Left ventricle myocardium inferior (tissue), 1 donor: ENCODE data around the gene HELQ. TPM values are rescaled to one million over a fixed set of nuclear protein-coding genes. Genes with fewer than 3 reads are reported as not detected.

Source experiments
- DNase-seq: peaks from one replicate; pipeline ENCODE4 v3.0.0-alpha.2; 2020
- H3K27ac ChIP-seq: fragments of 200-600 bp; replicated peaks from 2 replicates; pipeline ENCODE4 v1.8.0; 2021
- H3K27me3 ChIP-seq: fragments of 200-600 bp; 2 replicates; pipeline ENCODE4 v1.8.0; 2021; ENCODE audit warnings: low read depth
- H3K36me3 ChIP-seq: fragments of 200-600 bp; 2 replicates; pipeline ENCODE4 v1.8.0; 2021
- H3K4me1 ChIP-seq: fragments of 200-600 bp; 2 replicates; pipeline ENCODE4 v1.8.0; 2021
- H3K4me3 ChIP-seq: fragments of 200-600 bp; 2 replicates; pipeline ENCODE4 v1.8.0; 2021; ENCODE audit warnings: mild to moderate bottlenecking, moderate library complexity
- H3K9me3 ChIP-seq: fragments of 200-600 bp; replicated peaks from 2 replicates; pipeline ENCODE4 v1.8.0; 2021
- intact Hi-C: fragments of 100-400 bp; cut with micrococcal nuclease; formaldehyde crosslinking; loops from one replicate; pipeline ENCODE4 v1.11.0; 2022
- total RNA-seq: library from RNA; stranded (reverse); fragmentation: NEBNext Ultra II Directional; extraction: Animal tissue kit (Norgen Biotek cat#: 25700); gene quantifications from one replicate; pipeline ENCODE4 v1.2.1, GENCODE V29; 2021
- TF ChIP-seq, protein P1 (sequence below): fragments of 200-600 bp; IDR thresholded peaks from 2 replicates; pipeline ENCODE4 v1.8.0; 2021; ENCODE audit warnings: antibody characterized with exemption, mild to moderate bottlenecking, borderline replicate concordance
- donor health status: DM: no; HTN: yes; CAD: no; lungs with severe emphysema.

Gene HELQ
- total RNA-seq, 1 donor from 2014 or later, result 14.0 TPM

DNA sequence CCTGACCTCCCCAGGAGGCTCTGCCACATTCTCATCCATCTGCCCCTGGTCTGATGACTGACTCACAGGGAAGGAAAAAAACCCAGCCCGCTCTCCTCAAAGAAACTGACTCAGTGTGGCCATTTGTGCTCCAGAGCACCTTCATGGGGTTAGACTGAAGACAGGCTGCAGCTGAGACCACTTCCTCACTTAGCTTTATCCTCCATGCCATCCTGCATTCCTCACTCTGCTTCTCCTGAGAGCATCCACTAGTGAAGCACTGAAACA lies 85.0 kb downstream of the HELQ start:
- intact Hi-C loops, result no loop called here
- TF ChIP-seq, protein P1, sequence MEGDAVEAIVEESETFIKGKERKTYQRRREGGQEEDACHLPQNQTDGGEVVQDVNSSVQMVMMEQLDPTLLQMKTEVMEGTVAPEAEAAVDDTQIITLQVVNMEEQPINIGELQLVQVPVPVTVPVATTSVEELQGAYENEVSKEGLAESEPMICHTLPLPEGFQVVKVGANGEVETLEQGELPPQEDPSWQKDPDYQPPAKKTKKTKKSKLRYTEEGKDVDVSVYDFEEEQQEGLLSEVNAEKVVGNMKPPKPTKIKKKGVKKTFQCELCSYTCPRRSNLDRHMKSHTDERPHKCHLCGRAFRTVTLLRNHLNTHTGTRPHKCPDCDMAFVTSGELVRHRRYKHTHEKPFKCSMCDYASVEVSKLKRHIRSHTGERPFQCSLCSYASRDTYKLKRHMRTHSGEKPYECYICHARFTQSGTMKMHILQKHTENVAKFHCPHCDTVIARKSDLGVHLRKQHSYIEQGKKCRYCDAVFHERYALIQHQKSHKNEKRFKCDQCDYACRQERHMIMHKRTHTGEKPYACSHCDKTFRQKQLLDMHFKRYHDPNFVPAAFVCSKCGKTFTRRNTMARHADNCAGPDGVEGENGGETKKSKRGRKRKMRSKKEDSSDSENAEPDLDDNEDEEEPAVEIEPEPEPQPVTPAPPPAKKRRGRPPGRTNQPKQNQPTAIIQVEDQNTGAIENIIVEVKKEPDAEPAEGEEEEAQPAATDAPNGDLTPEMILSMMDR, result no peak
- no peak overlapping the region for H3K27ac ChIP-seq
- H3K4me1 ChIP-seq, result no peaks in the 10 kb centered on the region
- no peaks in the 10 kb centered on the region for H3K27me3 ChIP-seq
- no peaks in the 10 kb centered on the region for H3K36me3 ChIP-seq
- DNase-seq, result no peak
- no peaks in the 10 kb centered on the region for H3K9me3 ChIP-seq
- no peak overlapping the region for H3K4me3 ChIP-seq

DNA sequence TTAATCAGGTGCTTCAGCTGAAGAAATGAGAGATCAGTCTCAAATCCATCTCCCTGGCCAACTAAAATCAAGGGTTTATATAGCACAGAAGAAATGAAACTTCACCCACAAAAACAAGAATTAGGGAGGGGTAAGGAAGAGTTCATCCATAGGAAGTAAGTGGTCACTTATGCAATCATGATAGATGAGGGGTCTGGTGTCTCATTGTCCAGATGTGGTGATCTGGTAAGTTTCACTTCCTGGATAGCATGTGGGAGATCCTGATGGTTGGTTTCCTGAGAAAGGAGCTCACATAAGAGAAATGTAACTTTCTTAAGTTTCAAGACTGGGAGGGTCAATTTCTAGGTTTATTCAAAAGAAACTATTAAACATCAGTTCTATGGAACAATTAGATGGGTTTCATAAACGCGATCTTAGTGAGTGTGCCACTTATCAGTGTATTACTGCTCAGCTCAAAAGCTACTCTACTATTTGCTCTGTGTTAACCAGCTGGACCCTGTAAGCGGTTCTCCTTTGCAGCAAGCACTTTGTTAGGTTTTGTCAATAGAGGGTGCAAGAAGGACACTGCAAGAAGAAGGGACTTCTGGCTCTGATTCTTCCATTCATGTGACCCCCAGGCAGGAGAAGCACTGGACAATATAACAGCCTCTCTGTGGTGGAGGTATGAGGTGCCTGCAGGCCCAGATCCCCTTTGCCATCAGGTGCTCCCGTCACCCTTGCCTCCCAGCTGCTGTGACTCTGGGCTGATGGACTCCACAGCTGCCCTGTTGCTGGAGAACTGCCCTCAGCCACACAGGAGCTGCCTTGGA lies 85.6 kb downstream of the HELQ start:
- H3K4me1 ChIP-seq, result no peaks in the 10 kb centered on the region
- TF ChIP-seq, protein P1, result no peak
- intact Hi-C loops, result no loop called here
- H3K27ac ChIP-seq, result no peak overlapping the region
- H3K9me3 ChIP-seq, result no peaks in the 10 kb centered on the region
- H3K27me3 ChIP-seq, result no peaks in the 10 kb centered on the region
- no peak for DNase-seq
- H3K36me3 ChIP-seq, result no peaks in the 10 kb centered on the region
- H3K4me3 ChIP-seq, result no peak overlapping the region

DNA sequence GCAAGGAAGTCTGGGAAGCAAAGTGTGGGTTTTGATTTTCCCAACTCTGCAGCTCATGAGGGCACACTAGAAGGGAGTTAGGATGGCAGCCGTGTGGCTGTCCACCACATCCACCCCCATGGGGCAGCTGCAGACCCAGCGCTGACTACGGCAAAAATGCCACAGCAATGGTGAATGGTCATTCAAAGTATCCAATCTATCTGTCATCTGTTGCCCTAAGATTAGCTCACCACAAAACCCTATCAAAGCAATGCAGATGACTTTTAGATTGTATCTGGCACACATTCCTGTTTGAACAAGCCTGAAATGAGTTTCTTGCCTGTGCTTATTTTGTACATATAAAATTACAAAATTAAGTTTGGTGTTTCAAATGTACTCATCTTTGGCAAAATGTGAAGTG lies 91.3 kb downstream of the HELQ start:
- H3K4me3 ChIP-seq, result no peak overlapping the region
- TF ChIP-seq, protein P1, result no peak
- H3K9me3 ChIP-seq, result no peaks in the 10 kb centered on the region
- no peaks in the 10 kb centered on the region for H3K36me3 ChIP-seq
- no peak for DNase-seq
- no peaks in the 10 kb centered on the region for H3K27me3 ChIP-seq
- H3K4me1 ChIP-seq, result no peaks in the 10 kb centered on the region
- H3K27ac ChIP-seq, result no peak overlapping the region
- intact Hi-C loops, result no loop called here

DNA sequence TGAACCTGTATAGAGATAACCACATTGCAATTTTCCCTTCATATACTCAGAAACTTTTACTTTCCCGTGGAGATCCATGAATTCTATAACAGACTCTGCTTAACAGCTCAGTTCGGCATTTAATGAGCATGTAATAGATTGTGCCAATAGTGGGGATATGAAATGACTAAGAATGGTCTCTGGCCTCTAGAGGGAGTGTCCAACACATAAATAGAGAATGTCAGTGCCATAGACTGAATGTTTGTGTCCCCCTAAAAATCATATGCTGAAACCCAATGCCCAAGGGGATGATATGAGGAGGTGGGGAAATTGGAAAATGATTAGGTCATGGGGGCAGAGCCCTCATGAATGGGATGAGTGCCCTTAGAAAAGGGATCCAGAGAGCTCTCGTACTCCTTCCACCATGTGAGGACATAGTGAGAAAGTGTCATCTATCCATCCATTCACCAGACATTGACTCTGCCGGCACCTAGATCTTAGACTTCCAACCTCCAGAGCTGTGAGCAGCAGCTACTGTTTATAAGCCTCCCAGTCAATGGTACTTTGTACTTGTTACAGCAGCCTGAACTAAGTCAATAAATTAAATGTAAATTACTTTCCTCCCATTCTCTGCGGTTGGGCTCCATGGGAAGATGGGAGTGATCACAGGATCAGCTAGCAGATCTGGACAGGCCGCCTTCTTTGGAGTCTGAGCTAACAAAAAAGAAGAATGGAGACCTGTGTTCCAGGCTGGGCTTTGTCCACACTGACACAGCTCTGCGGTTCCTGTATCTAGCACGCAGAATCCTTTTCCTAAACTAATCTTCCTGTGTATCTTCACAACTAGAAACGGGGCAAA lies 92.9 kb downstream of the HELQ start:
- Histone ChIP-seq H3K27me3 (no peaks in the 10 kb centered on the region), H3K36me3 (no peaks in the 10 kb centered on the region), H3K4me3 (no peak overlapping the region), H3K9me3 (no peaks in the 10 kb centered on the region), H3K27ac (no peak overlapping the region), H3K4me1 (no peaks in the 10 kb centered on the region)
- TF ChIP-seq, protein P1, result peak; percentile 40
- intact Hi-C loops, result no loop called here
- no peak for DNase-seq

DNA sequence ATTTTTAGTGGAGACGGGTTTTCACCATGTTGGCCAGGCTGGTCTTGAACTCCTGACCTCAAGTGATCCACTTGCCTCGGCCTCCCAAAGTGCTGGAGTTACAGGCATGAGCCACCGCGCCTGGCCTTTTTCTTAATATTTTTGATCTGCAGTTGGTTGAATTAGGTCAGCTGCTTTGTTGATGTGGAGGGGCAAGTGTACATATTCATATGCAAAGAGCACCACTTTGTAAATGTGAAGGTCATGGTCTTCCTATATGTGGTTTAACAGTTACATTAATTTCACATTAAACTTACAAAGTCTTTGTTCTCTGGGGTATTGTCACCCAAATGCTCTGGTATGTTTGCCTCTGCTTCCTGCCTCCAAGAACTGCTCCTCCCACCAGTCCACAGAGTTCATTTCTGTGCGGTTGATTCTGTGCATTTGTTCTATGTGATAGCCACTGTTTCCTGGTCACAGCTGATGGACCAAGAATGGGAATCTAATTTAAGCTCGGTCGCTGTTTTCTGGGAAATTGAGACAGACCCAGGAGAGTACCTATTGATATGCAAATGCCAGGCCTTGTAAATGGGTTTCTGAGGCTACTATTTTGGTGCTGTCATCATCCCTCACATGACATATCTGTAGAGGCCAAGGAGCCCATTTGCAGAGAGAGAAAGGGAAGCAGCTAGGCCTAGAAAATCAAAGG lies 94.1 kb downstream of the HELQ start:
- intact Hi-C loops, result no loop called here
- no peaks in the 10 kb centered on the region for H3K4me1 ChIP-seq

More for the DNA sequence above, 94.1 kb downstream of the HELQ start:
- TF ChIP-seq, protein P1, result no peak
- DNase-seq, result no peak
- no peaks in the 10 kb centered on the region for H3K27me3 ChIP-seq
- no peaks in the 10 kb centered on the region for H3K36me3 ChIP-seq
- H3K27ac ChIP-seq, result no peak overlapping the region
- H3K9me3 ChIP-seq, result no peaks in the 10 kb centered on the region
- no peak overlapping the region for H3K4me3 ChIP-seq
